Head of caudate nucleus (tissue), 42 donors: ENCODE measurements around the gene JADE2.
"Not testable (repeated sequence)": the region's sequence is repeated elsewhere in the genome, so short reads cannot be mapped to it uniquely, and the experiment has no call there.

Source experiments
- DNase-seq, 42 donors: peaks; one replicate each; pipeline versions ENCODE4 v3.0.0 to v3.0.0-alpha.2; 2020 to 2021; ENCODE audit warnings: mixed read lengths in 7 of 42
- intact Hi-C: fragments of 100-400 bp; cut with DNase I; formaldehyde crosslinking; loops from one replicate; pipeline ENCODE4 v1.15.0; 2022

Gene JADE2

GRCh38 chr5:134543820-134544614, 18.5 kb downstream of the JADE2 start:
- DNase-seq, result peak in 1 of 42 donors; percentile 28
- intact Hi-C loops, result no loop called here

DNA sequence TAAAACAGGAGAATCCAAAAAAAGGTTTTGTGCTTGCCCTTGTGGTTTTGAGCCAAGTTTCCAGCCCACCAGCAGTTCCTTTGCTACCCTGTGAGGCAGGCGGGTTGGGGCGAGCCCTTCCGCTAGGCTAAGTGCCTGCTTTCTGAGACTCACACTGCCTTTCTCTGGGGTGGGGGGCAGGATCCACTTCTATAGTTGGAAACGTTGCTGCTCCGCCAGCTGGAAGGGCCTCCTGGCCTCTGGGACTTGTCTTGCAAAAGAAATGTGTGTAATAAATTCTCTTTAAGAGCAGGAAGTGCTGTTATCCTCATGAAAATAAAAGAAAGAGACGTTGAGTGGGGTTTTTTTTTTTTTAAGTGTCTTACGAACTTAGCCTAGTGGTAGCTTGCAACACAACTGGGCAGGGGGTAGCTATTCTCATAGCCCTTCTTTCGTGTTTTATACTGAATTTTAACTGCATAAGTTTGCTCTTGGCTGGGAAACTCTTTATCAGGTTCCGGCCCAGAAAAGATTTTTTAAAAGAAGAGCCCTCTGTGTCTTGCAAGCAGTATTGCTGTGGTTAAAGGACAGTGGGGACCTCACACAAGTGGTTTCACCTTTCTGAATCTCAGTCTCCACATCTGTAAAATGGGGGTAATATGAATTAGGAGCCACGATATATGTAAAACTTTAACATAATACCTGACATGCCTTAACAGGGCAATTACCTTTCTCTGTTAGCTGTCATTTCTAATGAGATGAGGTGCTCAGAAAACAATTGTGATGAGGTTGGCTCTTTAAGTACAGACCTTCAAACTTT, 19.8 kb downstream of the JADE2 start:
- intact Hi-C loops, result no loop called here
- DNase-seq, result no peak

DNA sequence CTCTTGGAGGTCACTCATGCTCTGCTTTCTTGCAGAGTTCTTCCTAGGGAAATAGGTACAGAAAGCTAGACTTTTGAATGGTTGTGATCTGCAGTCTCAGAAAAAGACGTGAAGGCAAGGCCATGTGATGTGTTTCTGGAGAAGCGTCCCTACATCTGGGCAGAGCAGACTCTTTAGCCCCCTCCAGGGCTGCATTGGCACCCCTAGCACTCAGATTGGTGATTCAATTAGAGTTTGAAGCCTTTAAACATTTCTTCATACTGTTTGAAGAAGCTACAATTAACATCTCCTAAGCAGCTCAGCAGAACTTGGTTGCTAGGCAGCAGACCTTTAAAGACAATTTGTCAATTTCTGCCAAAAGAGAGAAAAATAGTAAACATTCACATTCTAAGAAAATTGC, 21.6 kb downstream of the JADE2 start:
- no peak for DNase-seq
- intact Hi-C loops, result no loop called here

GRCh38 chr5:134547579-134547978, 22.1 kb downstream of the JADE2 start:
- intact Hi-C loops, result no loop called here
- DNase-seq, result peak in 5 of 42 donors; percentile 31 to 74 (median 39)

- intact Hi-C loops, result no loop called here
- DNase-seq, result peak in 7 of 42 donors; percentile 20 to 73 (median 44)
Measured at GRCh38 chr5:134547999-134548658, 22.7 kb downstream of the JADE2 start.

DNA sequence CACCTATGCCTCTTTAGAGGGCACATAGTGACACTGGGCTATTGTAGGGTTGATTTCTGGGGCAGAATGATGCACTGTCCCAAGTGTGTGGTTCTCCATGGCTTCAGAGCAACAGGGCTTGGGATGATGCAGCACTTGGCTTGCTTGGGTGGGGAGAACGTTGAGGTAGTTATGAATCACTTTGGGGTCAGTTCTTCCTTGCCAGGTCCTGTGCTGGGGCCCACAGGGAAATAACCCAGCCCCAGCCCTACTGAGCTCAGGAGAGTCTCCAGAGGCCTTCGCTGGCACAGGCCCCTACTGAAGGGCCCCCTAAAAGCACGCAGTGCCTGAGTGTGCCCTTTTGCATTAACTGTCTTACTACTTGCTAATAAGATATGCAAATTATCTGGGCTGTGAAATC, 24.2 kb downstream of the JADE2 start:
- intact Hi-C loops, result no loop called here
- DNase-seq, result no peak

DNA sequence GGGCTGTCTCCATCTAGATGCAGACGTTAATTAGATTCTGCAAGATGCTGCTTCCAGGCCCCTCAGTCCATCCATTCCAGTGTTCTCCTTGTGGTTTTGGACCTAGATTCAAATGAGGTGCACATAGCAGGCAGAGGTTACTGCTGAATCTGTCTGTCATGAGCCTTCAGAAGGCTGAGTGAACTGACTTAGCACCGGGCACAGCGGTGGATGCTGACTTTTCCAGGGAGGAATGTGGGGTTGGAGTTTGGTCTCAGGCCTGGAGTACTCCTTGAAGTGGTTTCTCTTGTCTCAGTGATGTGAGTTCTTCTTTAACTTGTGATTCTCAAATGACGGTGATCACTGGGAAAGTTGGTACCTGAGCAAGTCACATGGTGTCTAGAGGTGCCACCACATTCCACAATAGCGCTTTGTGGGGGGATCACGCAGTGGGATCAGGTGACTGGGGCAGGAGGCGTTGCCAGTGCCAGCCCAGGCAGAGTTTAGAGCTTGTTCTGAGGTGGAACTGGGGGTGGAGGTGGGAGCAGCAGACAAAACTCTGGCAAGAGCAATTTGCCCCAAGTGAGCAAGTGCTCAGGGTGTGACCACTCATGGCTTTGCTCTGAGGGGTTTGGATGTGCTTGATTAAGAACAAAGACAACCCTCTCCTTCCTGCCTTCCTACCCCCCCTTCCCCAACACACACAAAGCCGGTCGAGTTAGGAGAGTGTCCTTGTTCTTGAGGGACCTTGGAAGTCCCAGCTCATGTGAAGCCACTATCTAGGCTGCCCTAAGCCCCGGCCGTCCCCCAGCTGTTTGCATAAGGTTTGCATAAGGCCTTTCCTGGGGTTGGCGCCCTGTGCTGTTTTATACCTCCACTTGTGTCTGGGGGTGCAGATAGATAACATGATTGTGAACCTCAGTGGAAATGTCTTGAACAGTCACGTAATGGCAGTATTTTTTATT, 25.1 kb downstream of the JADE2 start:
- intact Hi-C loops, result no loop called here
- peak in 41 of 42 donors; percentile 32 to 90 (median 71) for DNase-seq

- intact Hi-C loops, result no loop called here
- no peak for DNase-seq
Measured at GRCh38 chr5:134551901-134552300, 26.4 kb downstream of the JADE2 start.

DNA sequence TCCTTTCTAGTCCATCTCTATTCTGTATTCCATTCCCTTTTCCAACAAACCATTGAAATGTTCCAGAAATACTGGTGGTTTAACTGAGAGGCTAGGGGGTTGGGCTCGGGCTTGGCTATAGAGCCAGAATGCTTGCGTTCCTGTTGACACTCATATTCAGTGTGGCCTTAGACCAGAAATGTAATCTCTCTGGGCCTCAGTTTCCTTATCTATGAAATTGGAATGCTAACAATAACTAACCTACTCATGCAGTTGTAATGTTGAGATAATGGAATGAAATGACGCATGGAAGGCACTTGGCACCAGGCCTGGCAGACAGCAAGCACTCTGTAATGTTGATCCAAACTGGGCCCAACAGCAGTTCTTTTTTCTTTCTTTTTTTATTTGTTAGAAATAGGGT, 26.8 kb downstream of the JADE2 start:
- intact Hi-C loops, result no loop called here
- no peak for DNase-seq

GRCh38 chr5:134552716-134553115, 27.2 kb downstream of the JADE2 start:
- intact Hi-C loops, DNase-seq: not testable (repeated sequence)

- intact Hi-C loops, result no loop called here
Measured at GRCh38 chr5:134553821-134554267, 28.4 kb downstream of the JADE2 start.

GRCh38 chr5:134554319-134555222, 29.1 kb downstream of the JADE2 start:
- intact Hi-C loops, result no loop called here
- DNase-seq, result peak in 22 of 42 donors; percentile 28 to 77 (median 46)

More at GRCh38 chr5:134553821-134554267, 28.4 kb downstream of the JADE2 start:
- DNase-seq, result no peak

- intact Hi-C loops, result no loop called here
- no peak for DNase-seq
Measured at GRCh38 chr5:134555223-134555889, 29.9 kb downstream of the JADE2 start.

- intact Hi-C loops, result no loop called here
- peak in 36 of 42 donors; percentile 27 to 89 (median 54) for DNase-seq
Measured at GRCh38 chr5:134555890-134556311, 30.4 kb downstream of the JADE2 start.

DNA sequence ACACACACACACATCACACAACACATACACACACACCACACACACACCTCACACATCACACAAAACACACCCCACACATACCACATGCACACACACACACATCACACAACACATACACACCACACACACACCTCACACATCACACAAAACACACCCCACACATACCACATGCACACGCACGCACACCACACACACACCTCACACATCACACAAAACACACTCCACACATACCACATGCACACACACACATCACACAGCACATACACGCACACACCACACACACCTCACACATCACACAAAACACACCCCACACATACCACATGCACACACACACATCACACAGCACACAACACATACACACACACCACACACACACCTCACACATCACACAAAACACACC, 31.1 kb downstream of the JADE2 start:
- DNase-seq, intact Hi-C loops: not testable (repeated sequence)

- intact Hi-C loops, result no loop called here
- no peak for DNase-seq
Measured at GRCh38 chr5:134556994-134557393, 31.5 kb downstream of the JADE2 start.

DNA sequence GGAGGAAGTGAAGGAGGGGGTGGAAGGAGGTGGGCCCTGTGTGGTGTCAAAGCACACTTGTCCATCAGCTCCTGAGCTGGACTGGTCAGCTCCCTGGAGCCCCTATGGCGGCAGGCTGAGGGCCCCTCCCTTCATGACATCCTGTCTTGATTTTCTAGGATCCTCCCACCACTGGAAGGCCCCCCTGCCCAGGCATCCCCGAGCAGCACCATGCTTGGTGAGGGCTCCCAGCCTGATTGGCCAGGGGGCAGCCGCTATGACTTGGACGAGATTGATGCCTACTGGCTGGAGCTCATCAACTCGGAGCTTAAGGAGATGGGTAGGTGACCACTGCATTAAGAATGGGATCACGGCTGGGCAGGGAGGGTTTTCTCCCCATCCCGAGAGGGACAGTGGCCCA, 34.2 kb downstream of the JADE2 start:
- intact Hi-C loops, result no loop called here
- no peak for DNase-seq
